DOHH2 (cell line): ENCODE results near the gene BMERB1.

ENCODE experiments used
- EZH2phosphoT487 ChIP-seq: fragments of 200-600 bp; sonication (generic); IDR thresholded peaks from 2 replicates; pipeline ENCODE4 v1.6.1; 2017; ENCODE audit warnings: borderline replicate concordance, mild to moderate bottlenecking, antibody characterized with exemption, low read length, moderate library complexity, mixed read lengths
- TF ChIP-seq, protein P1 (sequence below): fragments of 200-600 bp; sonication (generic); IDR thresholded peaks from one replicate; pipeline ENCODE4 v1.5.1; 2014; ENCODE audit warnings: antibody characterized with exemption, mild to moderate bottlenecking, low read depth, low read length; ENCODE audit not compliant: poor library complexity, severe bottlenecking

- TF ChIP-seq, protein P1, sequence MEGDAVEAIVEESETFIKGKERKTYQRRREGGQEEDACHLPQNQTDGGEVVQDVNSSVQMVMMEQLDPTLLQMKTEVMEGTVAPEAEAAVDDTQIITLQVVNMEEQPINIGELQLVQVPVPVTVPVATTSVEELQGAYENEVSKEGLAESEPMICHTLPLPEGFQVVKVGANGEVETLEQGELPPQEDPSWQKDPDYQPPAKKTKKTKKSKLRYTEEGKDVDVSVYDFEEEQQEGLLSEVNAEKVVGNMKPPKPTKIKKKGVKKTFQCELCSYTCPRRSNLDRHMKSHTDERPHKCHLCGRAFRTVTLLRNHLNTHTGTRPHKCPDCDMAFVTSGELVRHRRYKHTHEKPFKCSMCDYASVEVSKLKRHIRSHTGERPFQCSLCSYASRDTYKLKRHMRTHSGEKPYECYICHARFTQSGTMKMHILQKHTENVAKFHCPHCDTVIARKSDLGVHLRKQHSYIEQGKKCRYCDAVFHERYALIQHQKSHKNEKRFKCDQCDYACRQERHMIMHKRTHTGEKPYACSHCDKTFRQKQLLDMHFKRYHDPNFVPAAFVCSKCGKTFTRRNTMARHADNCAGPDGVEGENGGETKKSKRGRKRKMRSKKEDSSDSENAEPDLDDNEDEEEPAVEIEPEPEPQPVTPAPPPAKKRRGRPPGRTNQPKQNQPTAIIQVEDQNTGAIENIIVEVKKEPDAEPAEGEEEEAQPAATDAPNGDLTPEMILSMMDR, result no peak
- no peak for TF ChIP-seq EZH2phosphoT487
These were observed 83.5 kb downstream of the BMERB1 start for GRCh38 chr16:15517743-15518377.
